ENCODE results near the gene ATP8B4.

Gene ATP8B4

DNA sequence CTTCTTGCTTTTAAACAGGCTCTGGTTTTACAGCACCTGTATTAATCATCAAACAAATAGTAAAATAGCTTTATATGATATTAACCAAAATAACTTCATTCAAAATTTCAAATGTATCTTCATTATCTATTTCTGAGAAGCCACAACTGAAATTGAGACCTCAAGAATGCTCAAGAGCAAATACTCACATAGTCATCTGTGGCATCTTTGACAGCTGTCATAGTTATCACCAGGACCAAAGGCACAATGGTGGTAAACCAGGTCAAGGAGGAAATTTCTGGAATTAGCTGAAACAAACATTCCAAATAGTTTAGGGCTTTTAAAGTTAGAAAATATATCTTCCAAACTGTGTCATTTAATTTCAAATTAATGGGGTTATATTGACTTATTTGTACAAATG is 74.6 kb downstream of the ATP8B4 start:
- no peak for ATAC-seq
- no peak for TF ChIP-seq PPARA (CRISPR knock-in tag; IDR thresholded peaks at IDR 0.05; ENCODE audit: borderline replicate concordance)

DNA sequence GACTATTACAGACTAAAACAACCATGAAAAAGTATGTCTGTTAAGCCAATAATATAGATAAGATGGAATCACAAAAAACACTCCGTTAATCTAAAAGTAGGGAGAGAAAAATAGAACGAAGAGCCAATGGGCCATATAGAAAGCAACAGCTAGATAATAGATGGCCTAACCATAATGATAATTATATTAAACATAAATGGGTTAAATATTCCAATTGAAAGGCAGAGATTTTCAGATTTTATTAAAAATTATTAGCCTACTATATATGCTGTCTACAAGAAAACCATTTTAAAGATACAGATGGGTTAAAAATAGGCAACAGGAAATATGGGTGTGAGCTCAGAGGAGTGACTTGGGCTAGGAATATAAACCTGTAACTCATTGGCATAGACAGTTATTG is 76.3 kb downstream of the ATP8B4 start:
- ATAC-seq, result no peak

DNA sequence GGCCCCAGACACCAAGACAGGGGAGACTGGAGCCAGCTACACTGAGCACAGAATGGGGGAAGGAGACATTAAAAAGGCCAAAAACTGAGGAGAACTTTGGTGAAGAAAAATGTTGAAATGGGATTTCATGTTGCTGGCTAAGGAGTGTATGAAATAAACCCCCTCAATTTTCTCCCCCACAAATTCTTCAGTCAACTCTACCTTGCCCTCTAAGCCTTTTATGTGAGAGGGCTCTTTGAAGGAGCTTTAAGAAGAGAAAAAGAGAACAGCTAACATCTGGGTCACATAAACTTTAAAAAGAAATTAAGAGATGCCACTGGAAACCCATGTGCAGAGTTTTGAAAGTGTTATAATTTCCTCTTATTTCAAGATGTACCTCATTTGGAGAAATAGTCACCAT is 88.6 kb downstream of the ATP8B4 start:
- ATAC-seq, result no peak
- TF ChIP-seq RARB (CRISPR knock-in tag; IDR thresholded peaks at IDR 0.05) (no peak), ZNF8 (CRISPR knock-in tag; IDR thresholded peaks at IDR 0.05) (no peak)
- TF ChIP-seq, protein P1, sequence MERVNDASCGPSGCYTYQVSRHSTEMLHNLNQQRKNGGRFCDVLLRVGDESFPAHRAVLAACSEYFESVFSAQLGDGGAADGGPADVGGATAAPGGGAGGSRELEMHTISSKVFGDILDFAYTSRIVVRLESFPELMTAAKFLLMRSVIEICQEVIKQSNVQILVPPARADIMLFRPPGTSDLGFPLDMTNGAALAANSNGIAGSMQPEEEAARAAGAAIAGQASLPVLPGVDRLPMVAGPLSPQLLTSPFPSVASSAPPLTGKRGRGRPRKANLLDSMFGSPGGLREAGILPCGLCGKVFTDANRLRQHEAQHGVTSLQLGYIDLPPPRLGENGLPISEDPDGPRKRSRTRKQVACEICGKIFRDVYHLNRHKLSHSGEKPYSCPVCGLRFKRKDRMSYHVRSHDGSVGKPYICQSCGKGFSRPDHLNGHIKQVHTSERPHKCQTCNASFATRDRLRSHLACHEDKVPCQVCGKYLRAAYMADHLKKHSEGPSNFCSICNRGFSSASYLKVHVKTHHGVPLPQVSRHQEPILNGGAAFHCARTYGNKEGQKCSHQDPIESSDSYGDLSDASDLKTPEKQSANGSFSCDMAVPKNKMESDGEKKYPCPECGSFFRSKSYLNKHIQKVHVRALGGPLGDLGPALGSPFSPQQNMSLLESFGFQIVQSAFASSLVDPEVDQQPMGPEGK (CRISPR knock-in tag; IDR thresholded peaks at IDR 0.05; ENCODE audit: borderline replicate concordance), result no peak
- TF ChIP-seq, protein P2, sequence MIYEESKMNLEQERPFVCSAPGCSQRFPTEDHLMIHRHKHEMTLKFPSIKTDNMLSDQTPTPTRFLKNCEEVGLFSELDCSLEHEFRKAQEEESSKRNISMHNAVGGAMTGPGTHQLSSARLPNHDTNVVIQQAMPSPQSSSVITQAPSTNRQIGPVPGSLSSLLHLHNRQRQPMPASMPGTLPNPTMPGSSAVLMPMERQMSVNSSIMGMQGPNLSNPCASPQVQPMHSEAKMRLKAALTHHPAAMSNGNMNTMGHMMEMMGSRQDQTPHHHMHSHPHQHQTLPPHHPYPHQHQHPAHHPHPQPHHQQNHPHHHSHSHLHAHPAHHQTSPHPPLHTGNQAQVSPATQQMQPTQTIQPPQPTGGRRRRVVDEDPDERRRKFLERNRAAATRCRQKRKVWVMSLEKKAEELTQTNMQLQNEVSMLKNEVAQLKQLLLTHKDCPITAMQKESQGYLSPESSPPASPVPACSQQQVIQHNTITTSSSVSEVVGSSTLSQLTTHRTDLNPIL (CRISPR knock-in tag; IDR thresholded peaks at IDR 0.05; ENCODE audit: low read depth), result no peak
- TF ChIP-seq, protein P3, sequence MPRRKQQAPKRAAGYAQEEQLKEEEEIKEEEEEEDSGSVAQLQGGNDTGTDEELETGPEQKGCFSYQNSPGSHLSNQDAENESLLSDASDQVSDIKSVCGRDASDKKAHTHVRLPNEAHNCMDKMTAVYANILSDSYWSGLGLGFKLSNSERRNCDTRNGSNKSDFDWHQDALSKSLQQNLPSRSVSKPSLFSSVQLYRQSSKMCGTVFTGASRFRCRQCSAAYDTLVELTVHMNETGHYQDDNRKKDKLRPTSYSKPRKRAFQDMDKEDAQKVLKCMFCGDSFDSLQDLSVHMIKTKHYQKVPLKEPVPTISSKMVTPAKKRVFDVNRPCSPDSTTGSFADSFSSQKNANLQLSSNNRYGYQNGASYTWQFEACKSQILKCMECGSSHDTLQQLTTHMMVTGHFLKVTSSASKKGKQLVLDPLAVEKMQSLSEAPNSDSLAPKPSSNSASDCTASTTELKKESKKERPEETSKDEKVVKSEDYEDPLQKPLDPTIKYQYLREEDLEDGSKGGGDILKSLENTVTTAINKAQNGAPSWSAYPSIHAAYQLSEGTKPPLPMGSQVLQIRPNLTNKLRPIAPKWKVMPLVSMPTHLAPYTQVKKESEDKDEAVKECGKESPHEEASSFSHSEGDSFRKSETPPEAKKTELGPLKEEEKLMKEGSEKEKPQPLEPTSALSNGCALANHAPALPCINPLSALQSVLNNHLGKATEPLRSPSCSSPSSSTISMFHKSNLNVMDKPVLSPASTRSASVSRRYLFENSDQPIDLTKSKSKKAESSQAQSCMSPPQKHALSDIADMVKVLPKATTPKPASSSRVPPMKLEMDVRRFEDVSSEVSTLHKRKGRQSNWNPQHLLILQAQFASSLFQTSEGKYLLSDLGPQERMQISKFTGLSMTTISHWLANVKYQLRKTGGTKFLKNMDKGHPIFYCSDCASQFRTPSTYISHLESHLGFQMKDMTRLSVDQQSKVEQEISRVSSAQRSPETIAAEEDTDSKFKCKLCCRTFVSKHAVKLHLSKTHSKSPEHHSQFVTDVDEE (CRISPR knock-in tag; IDR thresholded peaks at IDR 0.05), result no peak

More for the DNA sequence above, 76.3 kb downstream of the ATP8B4 start:
- TF ChIP-seq RARB (CRISPR knock-in tag; IDR thresholded peaks at IDR 0.05) (no peak), BACH2 (CRISPR knock-in tag; IDR thresholded peaks at IDR 0.05; ENCODE audit: borderline replicate concordance) (no peak)
- TF ChIP-seq, protein P2 (CRISPR knock-in tag; IDR thresholded peaks at IDR 0.05; ENCODE audit: low read depth), result no peak

DNA sequence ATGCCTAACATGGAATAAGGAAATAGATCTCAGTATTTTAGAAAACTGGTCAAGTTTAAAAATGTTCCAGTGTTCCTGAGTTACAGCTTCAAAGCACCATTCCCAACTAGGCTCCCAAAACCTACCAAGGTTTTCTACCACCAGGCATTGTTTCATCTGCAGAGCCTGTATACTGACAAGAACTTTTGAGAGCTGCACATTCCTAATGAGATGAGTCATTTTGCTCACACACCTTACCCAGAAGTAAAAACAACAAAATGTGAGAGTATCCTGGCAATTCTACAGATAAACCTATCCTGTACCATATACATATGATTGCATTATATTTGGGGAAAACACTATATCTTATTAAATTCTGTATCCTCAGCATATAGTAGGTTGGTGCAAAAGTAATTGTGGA is 90.7 kb downstream of the ATP8B4 start:
- TF ChIP-seq ZNF8 (CRISPR knock-in tag; IDR thresholded peaks at IDR 0.05) (no peak), SNAI2 (CRISPR knock-in tag; IDR thresholded peaks at IDR 0.05) (no peak), ISL1 (CRISPR knock-in tag; IDR thresholded peaks at IDR 0.05) (no peak), ARNTL (CRISPR knock-in tag; IDR thresholded peaks at IDR 0.05; ENCODE audit: borderline replicate concordance, low read depth) (no peak), RARB (CRISPR knock-in tag; IDR thresholded peaks at IDR 0.05) (no peak), ZFP3 (CRISPR knock-in tag; IDR thresholded peaks at IDR 0.05) (no peak), ZNF70 (CRISPR knock-in tag; IDR thresholded peaks at IDR 0.05) (no peak), GLIS3 (CRISPR knock-in tag; IDR thresholded peaks at IDR 0.05) (no peak)
- TF ChIP-seq, protein P4, sequence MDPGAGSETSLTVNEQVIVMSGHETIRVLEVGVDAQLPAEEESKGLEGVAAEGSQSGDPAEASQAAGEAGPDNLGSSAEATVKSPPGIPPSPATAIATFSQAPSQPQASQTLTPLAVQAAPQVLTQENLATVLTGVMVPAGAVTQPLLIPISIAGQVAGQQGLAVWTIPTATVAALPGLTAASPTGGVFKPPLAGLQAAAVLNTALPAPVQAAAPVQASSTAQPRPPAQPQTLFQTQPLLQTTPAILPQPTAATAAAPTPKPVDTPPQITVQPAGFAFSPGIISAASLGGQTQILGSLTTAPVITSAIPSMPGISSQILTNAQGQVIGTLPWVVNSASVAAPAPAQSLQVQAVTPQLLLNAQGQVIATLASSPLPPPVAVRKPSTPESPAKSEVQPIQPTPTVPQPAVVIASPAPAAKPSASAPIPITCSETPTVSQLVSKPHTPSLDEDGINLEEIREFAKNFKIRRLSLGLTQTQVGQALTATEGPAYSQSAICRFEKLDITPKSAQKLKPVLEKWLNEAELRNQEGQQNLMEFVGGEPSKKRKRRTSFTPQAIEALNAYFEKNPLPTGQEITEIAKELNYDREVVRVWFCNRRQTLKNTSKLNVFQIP (CRISPR knock-in tag; IDR thresholded peaks at IDR 0.05; ENCODE audit: borderline replicate concordance, low read depth), result no peak
- TF ChIP-seq, protein P3 (CRISPR knock-in tag; IDR thresholded peaks at IDR 0.05), result no peak
- TF ChIP-seq, protein P1 (CRISPR knock-in tag; IDR thresholded peaks at IDR 0.05; ENCODE audit: borderline replicate concordance), result no peak
- no peak for ATAC-seq
